Measurements from ENCODE around the gene VMO1.

VMO1 gene

GRCh38 chr17:4808378-4808767 is 22.2 kb upstream of the VMO1 start:
- no peak for TF ChIP-seq SPI1 (IDR thresholded peaks at IDR 0.05; ENCODE audit: borderline replicate concordance, low read depth)
- TF ChIP-seq GABPA (IDR thresholded peaks at IDR 0.05; ENCODE audit: low read depth): no peak
- TF ChIP-seq POLR2AphosphoS5 (IDR thresholded peaks at IDR 0.05; ENCODE audit: low read depth): no peak
- no peak for TF ChIP-seq REST (IDR thresholded peaks at IDR 0.05; ENCODE audit: insufficient replicate concordance, low read depth)
- Histone ChIP-seq H3K4me3 (replicated peaks; ENCODE audit: insufficient read depth, low read length) (no peak overlapping the region), H3K27ac (replicated peaks) (no peak overlapping the region), H3K27me3 (ENCODE audit: insufficient read depth, poor library complexity, severe bottlenecking) (peaks cover 8% of the 10 kb centered on the region)
- no peak for DNase-seq (ENCODE audit: low read depth in 1 of 2, low spot score in 1 of 2)

- no peak for TF ChIP-seq GABPA (IDR thresholded peaks at IDR 0.05; ENCODE audit: low read depth)
- peaks cover 8% of the 10 kb centered on the region for H3K27me3 ChIP-seq (ENCODE audit: insufficient read depth, poor library complexity, severe bottlenecking)
- DNase-seq (ENCODE audit: low read depth in 1 of 2, low spot score in 1 of 2): no peak
- no peak overlapping the region for H3K27ac ChIP-seq (replicated peaks)
- H3K4me3 ChIP-seq (replicated peaks; ENCODE audit: insufficient read depth, low read length): peak overlapping the region; percentile 44; the same call in 1 of the 2 replicates
Observed at GRCh38 chr17:4807605-4808377, 21.6 kb upstream of the VMO1 start.

GRCh38 chr17:4806777-4807604 is 20.8 kb upstream of the VMO1 start, which contains the start of gene PLD2:
Gene PLD2 (plus strand): TSS chr17:4807152. CDS start chr17:4807773, 621 bp downstream.
- TF ChIP-seq GABPA (IDR thresholded peaks at IDR 0.05; ENCODE audit: low read depth) (no peak), CTCF (IDR thresholded peaks at IDR 0.05; ENCODE audit: insufficient read depth, low read length) (no peak), SPI1 (IDR thresholded peaks at IDR 0.05; ENCODE audit: borderline replicate concordance, low read depth) (no peak), POLR2AphosphoS5 (IDR thresholded peaks at IDR 0.05; ENCODE audit: low read depth) (no peak), REST (IDR thresholded peaks at IDR 0.05; ENCODE audit: insufficient replicate concordance, low read depth) (no peak)
- Histone ChIP-seq H3K27me3 (ENCODE audit: insufficient read depth, poor library complexity, severe bottlenecking) (peaks cover 8% of the 10 kb centered on the region), H3K4me3 (replicated peaks; ENCODE audit: insufficient read depth, low read length) (peak within 1 kb of the TSS; percentile 44), H3K27ac (replicated peaks) (no peak within 1 kb of the TSS)
- peak; percentile 17 to 26 for DNase-seq (ENCODE audit: low read depth in 1 of 2, low spot score in 1 of 2)

GRCh38 chr17:4806456-4806776 is 20.3 kb upstream of the VMO1 start:
- H3K4me3 ChIP-seq (replicated peaks; ENCODE audit: insufficient read depth, low read length): peak overlapping the region; percentile 44
- no peak for DNase-seq (ENCODE audit: low read depth in 1 of 2, low spot score in 1 of 2)
- H3K27ac ChIP-seq (replicated peaks): no peak overlapping the region
- no peak for TF ChIP-seq GABPA (IDR thresholded peaks at IDR 0.05; ENCODE audit: low read depth)
- TF ChIP-seq CTCF (IDR thresholded peaks at IDR 0.05; ENCODE audit: insufficient read depth, low read length): no peak
- no peak for TF ChIP-seq POLR2AphosphoS5 (IDR thresholded peaks at IDR 0.05; ENCODE audit: low read depth)
- no peak for TF ChIP-seq SPI1 (IDR thresholded peaks at IDR 0.05; ENCODE audit: borderline replicate concordance, low read depth)
- TF ChIP-seq REST (IDR thresholded peaks at IDR 0.05; ENCODE audit: insufficient replicate concordance, low read depth): no peak
- H3K27me3 ChIP-seq (ENCODE audit: insufficient read depth, poor library complexity, severe bottlenecking): peaks cover 8% of the 10 kb centered on the region

Data from HL-60 (cell line).